Retinal pigment epithelial cell (primary cell): Measurements from ENCODE around the gene FSTL1.

Experiments
- DNase-seq: peaks from one replicate; pipeline ENCODE4 v3.0.0-alpha.2; 2010; ENCODE audit warnings: low read depth
- H3K4me3 ChIP-seq: 2 replicates; pipeline ENCODE4 v1.5.1; 2011; ENCODE audit warnings: mild to moderate bottlenecking, low read length, control low read depth, moderate library complexity
- CTCF ChIP-seq: conservative IDR thresholded peaks from 2 replicates; pipeline ENCODE4 v1.5.1; 2011; ENCODE audit warnings: low read depth, low read length, control low read depth, inconsistent platforms

The FSTL1 gene

GRCh38 chr3:120433662-120434331 lies 17.0 kb downstream of the FSTL1 start:
- H3K4me3 ChIP-seq, result no peak overlapping the region
- TF ChIP-seq CTCF, result no peak
- DNase-seq, result no peak

GRCh38 chr3:120432150-120432860 lies 18.5 kb downstream of the FSTL1 start:
- peak; percentile 97 for DNase-seq
- no peak for TF ChIP-seq CTCF
- no peak overlapping the region for H3K4me3 ChIP-seq

GRCh38 chr3:120429921-120430361 lies 20.9 kb downstream of the FSTL1 start:
- H3K4me3 ChIP-seq, result no peak overlapping the region
- DNase-seq, result no peak
- no peak for TF ChIP-seq CTCF

- DNase-seq, result no peak
- TF ChIP-seq CTCF, result no peak
- H3K4me3 ChIP-seq, result no peak overlapping the region
These were observed 21.9 kb downstream of the FSTL1 start for GRCh38 chr3:120428924-120429323.

- no peak for TF ChIP-seq CTCF
- H3K4me3 ChIP-seq, result no peak overlapping the region
- no peak for DNase-seq
These were observed 23.6 kb downstream of the FSTL1 start for GRCh38 chr3:120427201-120427600.

- TF ChIP-seq CTCF, result no peak
- DNase-seq, result peak; percentile 94
- H3K4me3 ChIP-seq, result no peak overlapping the region
These were observed 25.1 kb downstream of the FSTL1 start for GRCh38 chr3:120425572-120426250.
